Osteocyte (in vitro differentiated cells): Measurements from ENCODE around the gene TM4SF1. TPM values are rescaled to one million over a fixed set of nuclear protein-coding genes. Genes with fewer than 3 reads are reported as not detected.

Experiments
- DNase-seq: peaks from one replicate; pipeline ENCODE4 v3.0.0; 2021; ENCODE audit warnings: mixed read lengths; ENCODE audit not compliant: unreplicated experiment; ENCODE audit errors: extremely low spot score
- H3K27ac Mint-ChIP-seq: one replicate; pipeline ENCODE4 v1.8.0; 2021; ENCODE audit warnings: mild to moderate bottlenecking, mixed read lengths; ENCODE audit not compliant: unreplicated experiment
- H3K27me3 Mint-ChIP-seq: one replicate; pipeline ENCODE4 v1.8.0; 2021; ENCODE audit warnings: mixed read lengths; ENCODE audit not compliant: unreplicated experiment
- H3K36me3 Mint-ChIP-seq: one replicate; pipeline ENCODE4 v1.8.0; 2021; ENCODE audit warnings: mixed read lengths; ENCODE audit not compliant: unreplicated experiment
- H3K4me1 Mint-ChIP-seq: one replicate; pipeline ENCODE4 v1.8.0; 2021; ENCODE audit warnings: mixed read lengths; ENCODE audit not compliant: unreplicated experiment
- H3K4me3 Mint-ChIP-seq: one replicate; pipeline ENCODE4 v1.8.0; 2021; ENCODE audit warnings: mild to moderate bottlenecking, moderate library complexity, mixed read lengths; ENCODE audit not compliant: unreplicated experiment
- H3K9me3 Mint-ChIP-seq: one replicate; pipeline ENCODE4 v1.8.0; 2021; ENCODE audit warnings: mixed read lengths; ENCODE audit not compliant: unreplicated experiment
- total RNA-seq: library from RNA; stranded (reverse); gene quantifications from 2 replicates; pipeline ENCODE4 v1.2.1, GENCODE V29; 2021
- TF ChIP-seq, protein P1 (sequence below): fragments of 200-600 bp; sonication (generic); IDR thresholded peaks from 2 replicates; pipeline ENCODE4 v1.5.0; 2021; ENCODE audit warnings: antibody characterized with exemption, mild to moderate bottlenecking, moderate library complexity

The TM4SF1 gene
- total RNA-seq, 1 donor from 2014 or later: 120 TPM

DNA sequence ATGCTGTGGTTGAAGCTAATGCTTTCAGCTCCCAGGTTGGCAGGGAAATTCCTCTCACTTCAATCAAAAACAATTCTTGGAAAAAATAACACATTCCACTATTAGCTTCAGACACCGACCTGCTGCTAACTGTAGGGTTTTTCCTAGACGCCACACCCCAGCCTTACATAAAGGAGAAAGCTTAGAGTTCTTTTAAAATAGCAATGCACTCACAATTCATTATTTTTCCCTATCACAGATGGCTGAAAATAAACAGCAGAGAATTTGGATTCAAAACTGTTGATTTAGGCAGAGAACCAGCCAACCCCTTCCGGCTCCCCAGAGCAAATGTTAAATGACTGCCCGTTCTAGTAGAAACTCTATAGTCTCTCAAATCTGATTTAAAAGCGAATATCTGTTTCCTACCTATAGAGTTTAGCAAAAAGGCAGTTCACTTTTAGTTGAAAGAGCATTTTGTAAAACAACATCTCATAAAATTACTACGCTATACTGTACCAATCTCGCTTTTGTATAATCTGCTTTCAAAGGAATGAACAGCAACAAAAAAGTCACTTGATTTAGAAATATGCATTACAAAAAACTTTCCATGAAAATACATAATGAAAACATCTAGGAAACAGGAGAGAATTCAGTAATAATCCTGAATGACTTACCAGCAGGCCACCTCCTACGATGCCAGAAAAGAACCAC is 586 bp downstream of the TM4SF1 start:
- Mint-ChIP-seq H3K27me3 (no peaks in the 10 kb centered on the region), H3K4me1 (peaks cover 65% of the 10 kb centered on the region), H3K27ac (peak overlapping the region; percentile 87), H3K36me3 (peaks cover 17% of the 10 kb centered on the region), H3K9me3 (no peaks in the 10 kb centered on the region), H3K4me3 (peak overlapping the region; percentile 78)
- TF ChIP-seq, protein P1, sequence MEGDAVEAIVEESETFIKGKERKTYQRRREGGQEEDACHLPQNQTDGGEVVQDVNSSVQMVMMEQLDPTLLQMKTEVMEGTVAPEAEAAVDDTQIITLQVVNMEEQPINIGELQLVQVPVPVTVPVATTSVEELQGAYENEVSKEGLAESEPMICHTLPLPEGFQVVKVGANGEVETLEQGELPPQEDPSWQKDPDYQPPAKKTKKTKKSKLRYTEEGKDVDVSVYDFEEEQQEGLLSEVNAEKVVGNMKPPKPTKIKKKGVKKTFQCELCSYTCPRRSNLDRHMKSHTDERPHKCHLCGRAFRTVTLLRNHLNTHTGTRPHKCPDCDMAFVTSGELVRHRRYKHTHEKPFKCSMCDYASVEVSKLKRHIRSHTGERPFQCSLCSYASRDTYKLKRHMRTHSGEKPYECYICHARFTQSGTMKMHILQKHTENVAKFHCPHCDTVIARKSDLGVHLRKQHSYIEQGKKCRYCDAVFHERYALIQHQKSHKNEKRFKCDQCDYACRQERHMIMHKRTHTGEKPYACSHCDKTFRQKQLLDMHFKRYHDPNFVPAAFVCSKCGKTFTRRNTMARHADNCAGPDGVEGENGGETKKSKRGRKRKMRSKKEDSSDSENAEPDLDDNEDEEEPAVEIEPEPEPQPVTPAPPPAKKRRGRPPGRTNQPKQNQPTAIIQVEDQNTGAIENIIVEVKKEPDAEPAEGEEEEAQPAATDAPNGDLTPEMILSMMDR: no peak
- no peak for DNase-seq

DNA sequence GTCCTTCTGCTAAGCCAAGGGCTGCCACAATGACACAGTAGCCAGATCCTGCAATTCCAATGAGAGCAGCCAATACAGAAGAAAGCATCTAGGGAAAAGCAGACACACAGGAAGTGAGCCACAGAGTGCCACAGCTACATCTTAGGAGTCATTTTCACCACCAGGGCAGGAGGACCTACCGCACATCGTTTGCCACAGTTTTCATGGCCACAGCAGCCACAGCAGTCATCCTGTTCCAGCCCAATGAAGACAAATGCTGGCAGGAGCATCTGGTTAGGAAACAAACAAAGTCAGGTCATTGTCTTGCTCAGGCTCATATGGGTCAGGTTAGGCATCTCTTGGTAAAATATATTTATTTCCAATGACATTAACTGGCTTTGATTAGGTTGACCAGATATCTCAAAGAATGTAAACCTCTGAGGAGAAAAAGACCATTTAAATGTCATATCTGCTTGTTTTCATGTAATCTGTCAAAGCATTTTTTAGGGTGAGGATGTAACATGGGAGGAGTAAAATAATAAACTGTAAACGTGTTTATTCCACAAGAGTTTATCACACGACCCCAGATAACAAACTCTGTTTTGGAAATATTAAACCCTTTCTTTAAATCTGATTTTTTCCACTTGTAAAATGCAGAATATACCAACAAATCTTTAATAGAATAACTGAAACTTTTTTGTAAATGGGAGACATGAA is 1.8 kb downstream of the TM4SF1 start:
- peak overlapping the region; percentile 68 for H3K4me3 Mint-ChIP-seq

DNA sequence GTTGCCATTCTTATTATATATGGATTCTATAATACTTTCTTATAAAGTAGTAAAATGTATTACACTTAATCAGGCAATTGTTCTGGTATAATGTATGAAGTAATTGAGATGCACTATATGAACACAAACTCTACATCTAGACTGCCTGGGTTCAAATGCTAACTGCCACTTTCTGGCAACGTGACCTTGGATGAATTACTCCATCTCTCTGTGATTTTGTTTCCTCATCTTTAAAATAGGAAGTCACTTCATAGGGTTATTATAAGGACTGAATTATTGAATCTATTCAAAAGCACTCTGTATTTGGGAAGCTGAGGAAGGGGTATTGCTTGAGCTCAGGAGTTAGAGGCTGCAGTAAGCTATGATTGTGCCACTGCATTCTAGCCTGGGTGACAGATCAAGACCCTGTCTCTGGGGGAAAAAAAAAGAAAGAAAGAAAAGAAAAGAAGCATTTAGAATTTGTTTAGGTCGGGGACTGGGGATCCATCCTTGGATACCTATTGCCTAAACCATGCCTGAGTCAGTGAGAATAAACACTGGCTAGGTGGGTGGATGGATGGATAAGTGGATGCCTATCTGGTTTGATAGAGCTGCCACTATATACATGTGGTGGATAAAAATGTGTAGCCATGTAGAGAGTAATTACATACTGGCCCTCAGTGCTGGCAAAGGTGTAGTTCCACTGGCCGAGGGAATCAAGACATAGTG is 2.5 kb downstream of the TM4SF1 start:
- Mint-ChIP-seq H3K27ac (peak overlapping the region; percentile 50), H3K4me1 (peaks cover 70% of the 10 kb centered on the region), H3K36me3 (peaks cover 24% of the 10 kb centered on the region), H3K9me3 (no peaks in the 10 kb centered on the region), H3K27me3 (no peaks in the 10 kb centered on the region), H3K4me3 (peak overlapping the region; percentile 68)
- TF ChIP-seq, protein P1: no peak
- DNase-seq: no peak

More for the DNA sequence above, 1.8 kb downstream of the TM4SF1 start:
- H3K4me1 Mint-ChIP-seq: peaks cover 65% of the 10 kb centered on the region
- H3K27ac Mint-ChIP-seq: peak overlapping the region; percentile 50
- H3K36me3 Mint-ChIP-seq: peaks cover 21% of the 10 kb centered on the region
- TF ChIP-seq, protein P1: no peak
- H3K9me3 Mint-ChIP-seq: no peaks in the 10 kb centered on the region
- no peaks in the 10 kb centered on the region for H3K27me3 Mint-ChIP-seq
- no peak for DNase-seq

DNA sequence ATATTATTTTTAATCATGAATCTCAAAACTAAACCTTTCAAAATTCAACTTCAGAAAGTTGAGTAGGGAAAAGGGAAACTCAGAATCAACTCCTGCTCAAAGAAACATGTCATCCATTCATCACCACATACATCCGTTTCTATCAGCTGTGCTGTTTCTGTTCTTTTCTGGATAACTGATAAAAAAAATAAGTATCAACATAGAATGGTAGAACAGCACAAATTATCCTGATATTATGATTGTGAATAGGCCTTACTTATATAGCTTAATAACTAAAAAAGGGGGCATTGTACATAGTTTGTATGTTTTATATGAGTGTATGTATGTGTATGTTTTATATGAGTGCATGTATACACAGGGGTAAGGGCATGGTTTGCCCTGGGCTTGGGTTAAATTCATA is 3.1 kb downstream of the TM4SF1 start:
- Mint-ChIP-seq H3K9me3 (no peaks in the 10 kb centered on the region), H3K36me3 (peaks cover 26% of the 10 kb centered on the region), H3K27ac (no peak overlapping the region), H3K4me3 (no peak overlapping the region), H3K4me1 (peaks cover 73% of the 10 kb centered on the region), H3K27me3 (no peaks in the 10 kb centered on the region)
- TF ChIP-seq, protein P1: no peak
- DNase-seq: no peak
